Ramos (cell line): ENCODE data around the gene PRICKLE1.

ENCODE experiments used
- in situ Hi-C: fragments of 300-500 bp; cut with MboI; formaldehyde crosslinking; loops from one replicate; pipeline ENCODE4 v1.14.3; 2022; ENCODE audit warnings: low sequenced_read_pairs; ENCODE audit not compliant: unreplicated experiment

PRICKLE1 gene

GRCh38 chr12:42420395-42420794, 169.2 kb downstream of the PRICKLE1 start:
- in situ Hi-C loops: no loop called here

DNA sequence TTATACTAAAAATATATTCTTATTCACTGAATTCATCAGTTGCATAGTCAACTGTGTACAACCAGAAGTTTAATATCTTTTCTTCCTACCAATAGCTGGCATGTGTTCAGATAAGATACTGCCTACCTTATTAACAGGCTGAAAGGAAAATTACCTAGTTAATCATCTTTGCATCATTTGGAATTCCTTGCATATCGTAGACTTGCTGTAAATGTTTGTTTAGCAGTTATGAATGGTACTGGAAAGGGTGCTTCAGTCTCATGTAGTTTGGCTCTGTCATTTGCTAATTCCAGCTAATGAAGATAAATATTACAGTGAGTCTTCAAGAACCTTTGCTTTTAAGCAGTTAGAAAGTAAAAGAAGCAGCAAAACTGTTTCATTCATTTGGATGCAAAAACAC, 179.2 kb downstream of the PRICKLE1 start:
- in situ Hi-C loops: no loop called here

GRCh38 chr12:42409471-42409870, 180.1 kb downstream of the PRICKLE1 start:
- in situ Hi-C loops: no loop called here

DNA sequence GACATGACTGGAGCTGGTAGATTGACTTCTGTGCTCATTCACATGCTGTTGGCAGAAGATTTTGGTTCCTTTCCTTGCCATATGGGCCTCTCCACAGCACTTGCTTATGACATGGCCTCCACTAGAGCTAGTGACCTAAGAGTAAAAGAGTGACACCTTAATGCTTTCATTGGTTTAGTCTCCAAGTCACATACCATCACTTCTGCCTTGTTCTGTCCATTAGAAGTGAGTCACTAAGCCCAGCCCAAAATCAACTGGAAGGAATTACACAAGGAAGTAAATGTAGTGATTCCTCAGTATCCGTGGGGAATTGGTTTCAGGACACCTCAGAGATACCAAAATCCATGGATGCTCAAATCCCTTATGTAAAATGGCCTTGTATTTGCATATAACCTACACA, 182.2 kb downstream of the PRICKLE1 start:
- in situ Hi-C loops: no loop called here
